Measurements from ENCODE around the gene SIRPD.

DNA sequence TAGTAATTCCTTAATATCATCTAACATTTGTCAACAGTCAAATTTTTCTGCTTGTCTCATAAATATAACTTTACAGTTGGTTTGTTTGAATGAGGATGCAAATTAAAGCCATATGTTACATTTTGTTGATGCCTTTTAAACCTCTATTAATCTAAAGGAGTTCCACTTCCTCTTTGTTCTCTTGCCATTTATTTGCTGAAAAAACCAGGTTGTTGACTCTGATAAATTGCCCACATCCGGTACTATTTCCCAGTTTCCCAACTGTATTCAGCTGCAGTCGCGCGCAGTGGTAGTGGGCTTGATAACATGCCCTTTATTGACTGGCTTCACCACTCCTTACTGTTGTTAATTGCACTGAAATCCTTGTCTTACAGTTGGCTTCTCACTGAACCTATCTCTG, 33.5 kb downstream of the SIRPD start:
- TF ChIP-seq CTCF (IDR thresholded peaks at IDR 0.05) (no peak), POLR2A (IDR thresholded peaks at IDR 0.05) (no peak)
